ENCODE data around the gene AFF3.

DNA sequence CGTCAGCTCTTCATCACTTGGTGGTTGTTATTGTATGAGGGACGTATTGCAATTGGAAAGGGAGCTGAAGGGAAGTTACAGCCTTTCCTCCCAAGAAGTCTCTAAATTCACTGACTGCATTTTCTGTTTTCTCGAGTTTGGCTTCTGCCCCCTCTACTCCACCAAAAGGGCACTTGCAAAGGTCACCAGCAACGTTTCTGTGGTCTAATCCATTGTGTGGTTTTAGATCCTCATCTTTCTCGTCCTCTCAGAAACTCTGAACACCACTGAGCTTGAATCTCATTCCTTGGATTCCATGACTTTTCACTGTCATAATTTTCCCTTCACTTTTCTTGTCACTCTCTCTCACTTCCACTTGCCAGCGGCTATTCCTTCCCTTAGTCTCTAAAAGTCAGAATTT, 308.0 kb downstream of the AFF3 start:
- TF ChIP-seq, protein P1, sequence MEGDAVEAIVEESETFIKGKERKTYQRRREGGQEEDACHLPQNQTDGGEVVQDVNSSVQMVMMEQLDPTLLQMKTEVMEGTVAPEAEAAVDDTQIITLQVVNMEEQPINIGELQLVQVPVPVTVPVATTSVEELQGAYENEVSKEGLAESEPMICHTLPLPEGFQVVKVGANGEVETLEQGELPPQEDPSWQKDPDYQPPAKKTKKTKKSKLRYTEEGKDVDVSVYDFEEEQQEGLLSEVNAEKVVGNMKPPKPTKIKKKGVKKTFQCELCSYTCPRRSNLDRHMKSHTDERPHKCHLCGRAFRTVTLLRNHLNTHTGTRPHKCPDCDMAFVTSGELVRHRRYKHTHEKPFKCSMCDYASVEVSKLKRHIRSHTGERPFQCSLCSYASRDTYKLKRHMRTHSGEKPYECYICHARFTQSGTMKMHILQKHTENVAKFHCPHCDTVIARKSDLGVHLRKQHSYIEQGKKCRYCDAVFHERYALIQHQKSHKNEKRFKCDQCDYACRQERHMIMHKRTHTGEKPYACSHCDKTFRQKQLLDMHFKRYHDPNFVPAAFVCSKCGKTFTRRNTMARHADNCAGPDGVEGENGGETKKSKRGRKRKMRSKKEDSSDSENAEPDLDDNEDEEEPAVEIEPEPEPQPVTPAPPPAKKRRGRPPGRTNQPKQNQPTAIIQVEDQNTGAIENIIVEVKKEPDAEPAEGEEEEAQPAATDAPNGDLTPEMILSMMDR (IDR thresholded peaks at IDR 0.05), result no peak
- no peak for TF ChIP-seq POLR2A (IDR thresholded peaks at IDR 0.05)
